Sciatic nerve (tissue), 2 donors: Measurements from ENCODE around the gene CRPPA. TPM values are rescaled to one million over a fixed set of nuclear protein-coding genes. Genes with fewer than 3 reads are reported as not detected.
A peak's percentile ranks its signal among the peaks of the same experiment; 100 is the strongest.
"Not testable (repeated sequence)": the region's sequence is repeated elsewhere in the genome, so short reads cannot be mapped to it uniquely, and the experiment has no call there.

Experiments used
- ATAC-seq: fragments of 200-7000 bp; cut with Tn5 transposase; one replicate; pipeline ENCODE4 v1.9.1; 2020; ENCODE audit warnings: mild to moderate bottlenecking, moderate library complexity
- DNase-seq: peaks from one replicate; pipeline ENCODE4 v3.0.0-alpha.2; 2020; ENCODE audit warnings: low spot score
- intact Hi-C: fragments of 100-400 bp; cut with DNase I; formaldehyde crosslinking; loops from one replicate; pipeline ENCODE4 v1.14.2; 2022
- total RNA-seq: library from RNA; stranded (reverse); fragmentation: NEBNext Ultra II Directional; extraction: Animal tissue kit (Norgen Biotek cat#: 25700); gene quantifications from one replicate; pipeline ENCODE4 v1.2.1, GENCODE V29; 2021
- donor health status: DM: no; HTN: no; CAD: no.
- donor health status: DM: no; HTN: no; CAD: no.

CRPPA gene
- 9.9 TPM for total RNA-seq

GRCh38 chr7:16421333-16422102 lies at the start of gene CRPPA:
TSS of gene CRPPA (minus strand) at chr7:16421538. CDS start at chr7:16421322, 216 bp downstream.
- intact Hi-C loops: no loop called here
- DNase-seq (peak; percentile 65), ATAC-seq (peak; percentile 37)

- no peak for DNase-seq
These were observed 44.4 kb upstream of the CRPPA start, which contains the start of gene SOSTDC1 for GRCh38 chr7:16465469-16466361. TSS of gene SOSTDC1 (minus strand) at chr7:16465738. CDS start at chr7:16465668, 70 bp downstream.

DNA sequence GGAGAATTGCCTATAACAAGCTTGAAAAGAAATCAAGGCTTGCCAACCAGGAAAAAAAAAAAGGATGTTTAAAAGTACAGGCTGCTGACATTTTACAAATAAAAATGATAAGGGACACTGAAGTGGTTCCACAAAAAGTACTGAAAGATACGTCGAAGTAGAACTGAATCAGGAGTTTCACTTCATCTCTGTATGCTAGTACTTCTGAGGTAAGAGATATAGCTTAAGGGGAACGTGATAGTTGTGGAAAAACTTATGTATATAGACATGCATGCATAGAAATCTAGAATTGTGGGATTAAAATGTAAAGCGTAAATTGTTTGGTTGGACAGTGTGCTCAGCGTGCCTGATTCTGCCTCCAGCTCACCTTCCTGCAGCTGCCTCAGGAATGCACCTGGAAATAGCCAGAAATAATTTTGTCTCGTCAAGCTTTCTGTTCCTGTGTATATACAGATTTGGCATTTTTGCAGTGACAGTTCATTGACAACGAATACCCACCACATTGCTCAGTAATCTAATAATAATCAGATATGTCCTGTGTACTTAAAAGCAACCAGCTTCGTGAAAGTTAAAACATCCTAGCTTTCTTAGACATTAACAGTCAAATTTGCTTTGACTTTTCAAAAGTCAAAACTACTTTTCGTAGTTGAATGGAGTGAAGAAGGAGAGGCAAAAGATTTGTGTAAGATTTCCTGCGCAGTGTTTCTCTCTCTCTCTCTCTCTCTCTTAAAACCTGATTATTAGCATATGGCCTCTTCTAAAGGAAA lies 42.8 kb upstream of the CRPPA start:
- no peak for DNase-seq
- intact Hi-C loops: no loop called here
- ATAC-seq: no peak

More at GRCh38 chr7:16465469-16466361, 44.4 kb upstream of the CRPPA start, which contains the start of gene SOSTDC1:
- intact Hi-C loops: no loop called here
- ATAC-seq: peak; percentile 26

- DNase-seq (no peak), ATAC-seq (no peak)
- intact Hi-C loops: no loop called here
These were observed 42.2 kb upstream of the CRPPA start for GRCh38 chr7:16463520-16463919.

GRCh38 chr7:16462431-16462889 lies 41.1 kb upstream of the CRPPA start:
- intact Hi-C loops: no loop called here

GRCh38 chr7:16460789-16461493 lies 39.6 kb upstream of the CRPPA start:
- ATAC-seq (no peak), DNase-seq (no peak)
- intact Hi-C loops: no loop called here

More at GRCh38 chr7:16462431-16462889, 41.1 kb upstream of the CRPPA start:
- ATAC-seq (no peak), DNase-seq (no peak)

- DNase-seq, intact Hi-C loops, ATAC-seq: not testable (repeated sequence)
These were observed 35.0 kb upstream of the CRPPA start for GRCh38 chr7:16456303-16456702.

DNA sequence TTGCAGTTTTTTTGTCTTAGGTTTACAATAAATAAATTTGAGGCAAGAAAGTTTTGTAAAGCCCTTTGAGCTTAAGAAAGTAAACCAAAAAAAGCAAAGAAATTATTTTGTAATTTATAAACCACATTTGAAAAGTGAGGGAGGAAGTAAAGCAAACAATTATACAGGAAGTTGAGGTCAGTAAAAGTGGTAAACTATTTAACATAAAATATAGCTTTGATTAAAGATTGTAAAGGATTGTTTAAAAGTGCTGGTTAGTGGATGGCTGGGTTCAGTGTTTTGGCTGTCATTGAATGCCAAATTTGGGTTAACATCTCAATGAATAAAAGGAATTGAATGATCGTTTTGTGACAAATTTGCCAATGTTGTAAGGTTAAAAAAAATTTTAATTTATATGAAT lies 34.3 kb upstream of the CRPPA start:
- ATAC-seq (no peak), DNase-seq (no peak)
- intact Hi-C loops: no loop called here

DNA sequence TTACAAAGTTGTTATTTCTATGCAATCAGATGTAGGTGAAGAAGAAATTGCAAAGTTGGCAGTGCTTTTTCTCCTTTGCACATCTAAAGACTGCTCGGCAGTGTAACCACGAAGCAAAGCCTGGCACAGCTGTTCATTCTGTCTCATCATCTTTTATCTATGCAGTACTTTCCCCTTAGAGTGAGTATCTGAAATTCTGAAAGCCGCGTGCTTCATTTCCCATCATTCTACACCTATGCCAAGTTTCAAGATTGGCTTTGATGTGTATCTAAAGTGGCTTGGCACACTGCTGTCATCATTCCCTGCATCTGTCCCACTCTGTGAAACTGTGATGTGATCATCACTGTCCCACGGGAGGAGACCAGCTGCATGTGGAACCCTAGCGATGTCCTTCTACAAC lies 29.0 kb upstream of the CRPPA start:
- intact Hi-C loops: no loop called here
- DNase-seq (no peak), ATAC-seq (no peak)

DNA sequence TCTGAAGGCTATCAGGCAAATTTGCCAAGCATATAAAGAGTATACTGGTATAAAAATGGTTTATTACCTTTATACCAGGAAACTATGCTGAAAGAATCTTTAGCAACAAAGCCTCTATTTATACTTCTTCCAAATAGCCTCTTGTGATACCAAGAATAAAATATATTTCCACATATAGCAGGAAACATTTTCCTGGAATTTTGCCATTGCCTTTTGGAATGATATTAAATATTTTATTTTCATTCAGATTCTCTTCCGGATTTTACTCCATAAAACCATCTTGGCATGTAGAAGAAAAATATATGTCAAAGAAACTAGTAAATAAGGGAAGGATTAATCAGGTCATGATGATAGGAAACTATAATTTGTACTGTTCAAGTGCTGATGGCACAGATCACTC lies 26.5 kb upstream of the CRPPA start:
- intact Hi-C loops: no loop called here
- ATAC-seq: no peak
- no peak for DNase-seq

GRCh38 chr7:16446508-16446907 lies 25.2 kb upstream of the CRPPA start:
- DNase-seq (no peak), ATAC-seq (no peak)

DNA sequence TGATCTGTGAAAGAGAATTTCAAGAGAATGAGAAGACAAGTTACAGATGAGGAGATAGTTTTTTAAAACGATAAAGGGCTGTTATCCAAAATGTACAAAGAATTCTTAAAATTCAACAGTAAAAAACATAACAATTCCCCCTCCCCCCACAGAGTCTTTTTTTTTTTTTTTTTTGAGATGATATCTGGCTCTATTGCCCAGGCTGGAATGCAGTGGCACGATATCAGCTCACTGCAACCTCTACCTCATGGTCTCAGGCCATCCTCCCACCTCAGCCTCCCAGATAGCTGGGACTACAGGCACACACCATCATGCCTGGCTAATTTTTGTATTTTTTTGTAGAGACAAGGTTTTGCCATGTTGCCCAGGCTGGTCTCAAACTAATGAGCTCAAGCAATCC lies 22.5 kb upstream of the CRPPA start:
- intact Hi-C loops, DNase-seq, ATAC-seq: not testable (repeated sequence)

More at GRCh38 chr7:16446508-16446907, 25.2 kb upstream of the CRPPA start:
- intact Hi-C loops: no loop called here

- ATAC-seq (no peak), DNase-seq (no peak)
- intact Hi-C loops: no loop called here
These were observed 17.6 kb upstream of the CRPPA start for GRCh38 chr7:16438988-16439387.

- ATAC-seq (no peak), DNase-seq (no peak)
- intact Hi-C loops: no loop called here
These were observed 15.0 kb upstream of the CRPPA start for GRCh38 chr7:16436306-16436705.

DNA sequence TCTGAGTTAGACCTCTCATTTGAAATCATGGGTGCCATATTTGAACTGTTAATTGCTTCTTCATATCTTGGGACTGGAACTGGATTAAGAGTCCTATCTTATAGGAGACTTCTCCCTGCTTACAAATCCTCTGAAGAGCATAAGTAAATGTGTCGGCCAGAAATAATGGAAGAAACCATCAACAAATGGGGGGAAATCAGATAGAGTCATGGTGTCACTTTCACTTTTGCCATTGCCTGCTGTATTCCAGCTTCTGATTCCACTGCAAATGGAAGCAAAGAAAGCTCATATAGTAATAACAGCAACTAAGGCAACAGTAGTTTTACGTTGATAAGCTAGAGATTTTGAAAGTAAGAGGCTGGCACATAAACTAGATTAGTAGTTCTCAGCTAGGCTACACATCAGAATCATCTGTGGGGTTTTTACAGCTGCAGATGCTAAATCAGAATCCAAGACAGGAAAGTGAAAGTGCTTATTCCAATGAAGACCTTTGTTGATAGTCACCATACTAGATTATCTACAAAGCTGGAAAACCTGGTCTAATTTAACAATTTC lies 12.3 kb upstream of the CRPPA start:
- no peak for DNase-seq
- intact Hi-C loops: no loop called here
- no peak for ATAC-seq

DNA sequence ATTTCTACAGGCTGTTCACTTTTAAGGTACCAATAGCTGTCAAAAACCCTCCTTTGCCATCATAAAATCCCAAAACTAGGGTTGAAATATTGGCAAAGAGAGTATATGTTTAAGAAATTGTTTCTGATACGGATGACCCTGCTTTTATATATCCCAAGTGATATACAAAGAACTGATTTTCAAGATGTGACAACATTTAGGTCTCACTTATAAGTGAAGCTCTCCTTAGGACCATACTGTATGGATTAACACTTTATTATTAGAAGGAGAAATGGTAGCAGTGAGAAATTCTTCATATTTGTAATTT lies 11.0 kb upstream of the CRPPA start:
- intact Hi-C loops: no loop called here
- DNase-seq (no peak), ATAC-seq (no peak)

GRCh38 chr7:16431646-16432424 lies 10.5 kb upstream of the CRPPA start:
- no peak for ATAC-seq
- no peak for DNase-seq
- intact Hi-C loops: no loop called here

DNA sequence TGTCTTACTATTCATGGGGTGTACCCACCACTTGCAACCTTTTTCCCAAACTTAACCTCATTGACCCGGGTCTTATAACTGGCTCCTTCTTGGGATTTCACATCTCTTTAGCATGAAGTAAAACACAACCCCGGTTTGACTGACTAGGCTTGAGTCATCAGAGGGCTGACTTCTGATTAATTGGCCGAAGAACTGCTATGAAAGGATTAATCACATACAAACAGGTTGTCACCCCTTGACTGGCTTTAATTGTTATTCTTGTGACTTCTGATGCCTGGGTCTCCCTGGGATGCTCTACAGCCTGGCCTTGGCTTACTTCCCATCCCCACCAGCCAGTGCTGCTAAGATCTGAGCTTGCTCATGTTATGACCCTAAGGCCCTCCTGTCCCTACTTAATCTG lies 8.8 kb upstream of the CRPPA start:
- ATAC-seq (no peak), DNase-seq (no peak)
- intact Hi-C loops: no loop called here
